GM18499 (cell line): ENCODE measurements around the gene SPATA9.

Experiments
- ATAC-seq: cut with Tn5 transposase; IDR thresholded peaks from one replicate; pipeline ENCODE4 v1.9.1; 2021; ENCODE audit warnings: moderate number of reproducible peaks; ENCODE audit not compliant: insufficient read depth, unreplicated experiment

Gene SPATA9

GRCh38 chr5:95621839-95622629, 60.8 kb downstream of the SPATA9 start:
- no peak for ATAC-seq

- ATAC-seq = no peak
Measured at GRCh38 chr5:95620870-95621838, 61.6 kb downstream of the SPATA9 start.

- no peak for ATAC-seq
Measured at GRCh38 chr5:95620030-95620869, 62.5 kb downstream of the SPATA9 start, which contains the start of gene GPR150. Gene GPR150, plus strand, starts transcription at chr5:95620087. Its CDS starts 189 bp downstream, at chr5:95620276.

- no peak for ATAC-seq
Measured at GRCh38 chr5:95619514-95620029, 63.2 kb downstream of the SPATA9 start.

GRCh38 chr5:95619096-95619495, 63.7 kb downstream of the SPATA9 start:
- no peak for ATAC-seq

- ATAC-seq = no peak
Measured at GRCh38 chr5:95617057-95617456, 65.7 kb downstream of the SPATA9 start.

- no peak for ATAC-seq
Measured at GRCh38 chr5:95615164-95615467, 67.7 kb downstream of the SPATA9 start.

GRCh38 chr5:95613514-95613913, 69.3 kb downstream of the SPATA9 start:
- no peak for ATAC-seq

- ATAC-seq = no peak
Measured at GRCh38 chr5:95611396-95611795, 71.4 kb downstream of the SPATA9 start.

- ATAC-seq = no peak
Measured at GRCh38 chr5:95610546-95610945, 72.2 kb downstream of the SPATA9 start.

- ATAC-seq = no peak
Measured at GRCh38 chr5:95609711-95610110, 73.1 kb downstream of the SPATA9 start.
